Neural progenitor cell (in vitro differentiated cells): ENCODE measurements around the gene PSMB9.
"Not testable (repeated sequence)": the region's sequence is repeated elsewhere in the genome, so short reads cannot be mapped to it uniquely, and the experiment has no call there.

Experiments
- EZH2 ChIP-seq: fragments of 200-600 bp; sonication (generic); IDR thresholded peaks from 2 replicates; pipeline ENCODE4 v1.6.1; 2017; ENCODE audit warnings: antibody characterized with exemption, mild to moderate bottlenecking, moderate library complexity
- EZH2phosphoT487 ChIP-seq: fragments of 200-600 bp; sonication (generic); IDR thresholded peaks from 2 replicates; pipeline ENCODE4 v1.6.1; 2017; ENCODE audit warnings: antibody characterized with exemption
- TF ChIP-seq, protein P1 (sequence below): fragments of 200-600 bp; sonication (generic); IDR thresholded peaks from 2 replicates; pipeline ENCODE4 v1.5.1; 2017; ENCODE audit warnings: antibody characterized with exemption, mild to moderate bottlenecking

DNA sequence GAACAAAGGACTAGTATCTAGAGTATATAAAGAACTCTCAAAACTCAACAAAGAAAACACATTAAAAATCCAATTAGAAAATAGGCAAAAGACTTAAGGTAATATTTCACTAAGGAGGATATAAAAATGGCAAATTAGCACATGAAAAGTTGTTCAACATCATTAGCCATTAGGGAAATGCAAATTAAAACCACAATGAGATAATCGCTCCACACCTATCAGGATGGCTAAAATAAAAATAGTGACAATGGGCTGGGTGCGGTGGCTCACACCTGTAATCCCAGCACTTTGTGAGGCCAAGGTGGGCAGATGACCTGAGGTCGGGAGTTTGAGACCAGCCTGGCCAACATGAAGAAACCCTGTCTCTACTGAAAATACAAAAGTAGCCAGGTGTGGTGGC lies 27.0 kb downstream of the PSMB9 start:
- TF ChIP-seq, protein P1, sequence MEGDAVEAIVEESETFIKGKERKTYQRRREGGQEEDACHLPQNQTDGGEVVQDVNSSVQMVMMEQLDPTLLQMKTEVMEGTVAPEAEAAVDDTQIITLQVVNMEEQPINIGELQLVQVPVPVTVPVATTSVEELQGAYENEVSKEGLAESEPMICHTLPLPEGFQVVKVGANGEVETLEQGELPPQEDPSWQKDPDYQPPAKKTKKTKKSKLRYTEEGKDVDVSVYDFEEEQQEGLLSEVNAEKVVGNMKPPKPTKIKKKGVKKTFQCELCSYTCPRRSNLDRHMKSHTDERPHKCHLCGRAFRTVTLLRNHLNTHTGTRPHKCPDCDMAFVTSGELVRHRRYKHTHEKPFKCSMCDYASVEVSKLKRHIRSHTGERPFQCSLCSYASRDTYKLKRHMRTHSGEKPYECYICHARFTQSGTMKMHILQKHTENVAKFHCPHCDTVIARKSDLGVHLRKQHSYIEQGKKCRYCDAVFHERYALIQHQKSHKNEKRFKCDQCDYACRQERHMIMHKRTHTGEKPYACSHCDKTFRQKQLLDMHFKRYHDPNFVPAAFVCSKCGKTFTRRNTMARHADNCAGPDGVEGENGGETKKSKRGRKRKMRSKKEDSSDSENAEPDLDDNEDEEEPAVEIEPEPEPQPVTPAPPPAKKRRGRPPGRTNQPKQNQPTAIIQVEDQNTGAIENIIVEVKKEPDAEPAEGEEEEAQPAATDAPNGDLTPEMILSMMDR = not testable (repeated sequence)
- not testable (repeated sequence) for TF ChIP-seq EZH2phosphoT487, EZH2
